HEK293 (cell line): ENCODE measurements around the gene FBXL4.

ENCODE experiments used
- CTCF ChIA-PET: fragments of 350-600 bp; formaldehyde crosslinking; extraction: SDS; loops from one replicate; lab custom pipeline; 2021; ENCODE audit warnings: antibody characterized with exemption; lab: Yijun Ruan, JAX
- POLR2A ChIA-PET: fragments of 300-600 bp; formaldehyde crosslinking; extraction: SDS; loops from one replicate; lab custom pipeline; 2020; ENCODE audit warnings: antibody characterized with exemption, inconsistent platforms; lab: Yijun Ruan, JAX
- H3K27ac ChIP-seq: fragments of 200-500 bp; sonication (Bioruptor generic); 2 replicates; pipeline ENCODE4 v1.5.1; 2014; ENCODE audit warnings: low read depth, low read length, control low read depth, inconsistent platforms; ENCODE audit errors: extremely low read depth
- H3K36me3 ChIP-seq, 2 experiments: fragments of 200-500 bp in 1 of 2; sonication (Bioruptor generic) in 1 of 2; 1 replicate in 1 of 2; 2 replicates in 1 of 2; pipeline ENCODE4 v1.5.1; 2014 to 2017; ENCODE audit warnings: inconsistent platforms in 2 of 2, low read length in 2 of 2; ENCODE audit not compliant: control insufficient read depth in 2 of 2, insufficient read depth in 1 of 2
- H3K4me1 ChIP-seq: fragments of 200-500 bp; sonication (Bioruptor generic); 2 replicates; pipeline ENCODE4 v1.5.1; 2014; ENCODE audit warnings: mild to moderate bottlenecking, low read length, inconsistent platforms; ENCODE audit not compliant: control insufficient read depth, insufficient read depth
- H3K4me3 ChIP-seq: 2 replicates; pipeline ENCODE4 v1.5.1; 2011; ENCODE audit warnings: low read depth, mild to moderate bottlenecking, control low read depth, low read length, moderate library complexity
- H3K9me3 ChIP-seq: fragments of 200-500 bp; sonication (Bioruptor generic); 2 replicates; pipeline ENCODE4 v1.5.1; 2014; ENCODE audit warnings: low read depth, low read length, inconsistent platforms; ENCODE audit not compliant: control insufficient read depth, insufficient read depth
- ELK4 ChIP-seq: IDR thresholded peaks from 2 replicates; pipeline ENCODE4 v1.6.1; 2011; ENCODE audit warnings: mild to moderate bottlenecking, low read depth, low read length, borderline replicate concordance
- FEZF1 ChIP-seq: fragments of 450-650 bp; formaldehyde crosslinking; IDR thresholded peaks from 2 replicates; pipeline ENCODE4 v1.5.1; 2016; ENCODE audit warnings: missing biosample characterization, missing genetic modification characterization
- KLF7 ChIP-seq: fragments of 450-650 bp; formaldehyde crosslinking; IDR thresholded peaks from 2 replicates; pipeline ENCODE4 v1.5.1; 2016; ENCODE audit warnings: missing biosample characterization, missing genetic modification characterization, borderline replicate concordance
- MYNN ChIP-seq: fragments of 450-650 bp; formaldehyde crosslinking; IDR thresholded peaks from 2 replicates; pipeline ENCODE4 v1.5.1; 2016; ENCODE audit warnings: missing biosample characterization, missing genetic modification characterization, borderline replicate concordance
- OSR2 ChIP-seq: fragments of 450-650 bp; formaldehyde crosslinking; IDR thresholded peaks from 2 replicates; pipeline ENCODE4 v1.5.1; 2016; ENCODE audit warnings: missing biosample characterization, missing genetic modification characterization
- PRDM1 ChIP-seq: fragments of 450-650 bp; formaldehyde crosslinking; IDR thresholded peaks from 2 replicates; pipeline ENCODE4; 2016; ENCODE audit warnings: missing biosample characterization, missing genetic modification characterization
- SP2 ChIP-seq: fragments of 450-650 bp; formaldehyde crosslinking; IDR thresholded peaks from 2 replicates; pipeline ENCODE4 v1.5.1; 2016; ENCODE audit warnings: missing biosample characterization, missing genetic modification characterization
- ZBTB48 ChIP-seq: fragments of 450-650 bp; formaldehyde crosslinking; IDR thresholded peaks from 2 replicates; pipeline ENCODE4 v1.5.1; 2016; ENCODE audit warnings: missing biosample characterization, missing genetic modification characterization
- ZEB2 ChIP-seq: fragments of 450-650 bp; formaldehyde crosslinking; IDR thresholded peaks from 2 replicates; pipeline ENCODE4 v1.5.1; 2016; ENCODE audit warnings: missing biosample characterization, missing genetic modification characterization
- ZFP69B ChIP-seq: fragments of 450-650 bp; formaldehyde crosslinking; IDR thresholded peaks from 2 replicates; pipeline ENCODE4 v1.5.1; 2016; ENCODE audit warnings: missing biosample characterization, missing genetic modification characterization
- ZNF394 ChIP-seq: fragments of 450-650 bp; formaldehyde crosslinking; IDR thresholded peaks from 2 replicates; pipeline ENCODE4 v1.5.1; 2016; ENCODE audit warnings: missing biosample characterization, missing genetic modification characterization, mild to moderate bottlenecking, moderate library complexity, borderline replicate concordance
- ZNF404 ChIP-seq: fragments of 450-650 bp; formaldehyde crosslinking; IDR thresholded peaks from 2 replicates; pipeline ENCODE4 v1.5.1; 2017; ENCODE audit warnings: missing biosample characterization, missing genetic modification characterization
- ZNF544 ChIP-seq: fragments of 450-650 bp; formaldehyde crosslinking; IDR thresholded peaks from 2 replicates; pipeline ENCODE4 v1.5.0; 2017; ENCODE audit warnings: missing biosample characterization, missing genetic modification characterization
- ZNF707 ChIP-seq: fragments of 450-650 bp; formaldehyde crosslinking; IDR thresholded peaks from 2 replicates; pipeline ENCODE4 v1.5.1; 2016; ENCODE audit warnings: missing biosample characterization, missing genetic modification characterization
- ZNF777 ChIP-seq: fragments of 450-650 bp; formaldehyde crosslinking; IDR thresholded peaks from 2 replicates; pipeline ENCODE4 v1.5.1; 2017; ENCODE audit warnings: missing biosample characterization, missing genetic modification characterization, borderline replicate concordance
- ZSCAN4 ChIP-seq: fragments of 450-650 bp; formaldehyde crosslinking; IDR thresholded peaks from 2 replicates; pipeline ENCODE4 v1.5.1; 2017; ENCODE audit warnings: missing biosample characterization, missing genetic modification characterization
- TF ChIP-seq, protein P1 (sequence below): fragments of 450-650 bp; IDR thresholded peaks from 2 replicates; pipeline ENCODE4 v1.5.1; 2018; ENCODE audit warnings: missing biosample characterization, mild to moderate bottlenecking, missing genetic modification characterization
- TF ChIP-seq, protein P2 (sequence below): fragments of 450-650 bp; formaldehyde crosslinking; IDR thresholded peaks from 2 replicates; pipeline ENCODE4 v1.5.1; 2016; ENCODE audit warnings: missing biosample characterization, missing genetic modification characterization
- TF ChIP-seq, protein P3 (sequence below): fragments of 450-650 bp; formaldehyde crosslinking; IDR thresholded peaks from 2 replicates; pipeline ENCODE4 v1.5.1; 2016; ENCODE audit warnings: missing biosample characterization, missing genetic modification characterization

FBXL4 gene

DNA sequence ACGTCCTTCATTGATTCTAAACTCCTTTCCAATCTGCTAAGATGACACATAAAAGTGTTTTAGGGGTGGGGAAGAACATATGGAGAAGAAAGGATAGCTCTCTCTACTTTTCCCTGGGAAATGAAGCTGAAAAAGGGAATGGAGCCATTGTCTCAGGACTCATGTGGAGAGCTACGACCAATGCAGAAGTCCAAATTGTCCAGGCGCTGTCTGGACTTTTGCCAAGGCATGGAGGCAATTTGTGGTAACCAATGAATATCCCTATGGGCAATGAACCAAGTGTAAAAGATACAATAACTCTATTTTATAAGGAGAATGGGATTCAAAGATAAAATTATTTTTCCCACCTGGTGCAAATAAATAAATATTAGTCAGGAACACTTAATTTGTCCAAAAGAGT, 16.1 kb downstream of the FBXL4 start (continued):
- TF ChIP-seq ELK4, result no peak

DNA sequence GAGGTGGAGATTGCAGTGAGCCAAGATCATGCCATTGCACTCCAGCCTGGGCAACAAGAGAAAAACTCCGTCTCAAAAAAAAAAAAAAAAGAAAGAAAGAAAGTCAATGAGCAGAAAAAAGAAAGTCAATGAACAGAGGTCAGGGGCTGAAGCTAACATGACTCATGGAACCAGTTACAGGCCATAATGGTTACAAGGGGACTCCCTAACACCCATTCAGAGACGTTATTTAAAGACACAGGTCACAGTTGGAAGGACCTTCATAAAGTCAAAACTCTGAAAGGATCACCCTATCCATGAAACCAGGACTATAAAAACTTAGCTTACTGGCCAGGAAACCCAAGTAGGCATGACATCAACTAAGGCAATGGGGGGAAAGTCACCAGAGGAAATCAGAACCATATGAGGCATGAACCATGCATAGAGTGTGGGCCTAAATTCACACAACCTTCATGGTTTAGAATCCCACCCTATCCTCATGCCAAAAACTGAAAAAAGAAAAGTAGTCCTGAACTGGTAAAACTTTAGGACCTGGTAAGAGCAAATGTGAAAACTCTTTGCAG, 18.2 kb downstream of the FBXL4 start:
- CTCF ChIA-PET, result interaction anchor here (0.7 kb wide), 1 partner anchor 54 kb away, joined by 3 read pairs; no protein-coding TSS in a partner anchor
- H3K36me3 ChIP-seq, result peaks cover 0 to 23% of the 10 kb centered on the region in 2 experiments; a peak in 1 of 3 replicates
- no peaks in the 10 kb centered on the region for H3K9me3 ChIP-seq
- no peak overlapping the region for H3K4me3 ChIP-seq
- no peak overlapping the region for H3K27ac ChIP-seq
- POLR2A ChIA-PET, result no interaction called here
- TF ChIP-seq ZFP69B (tag by site-specific recombination), result no peak
- TF ChIP-seq ZSCAN4, result no peak
- TF ChIP-seq ZNF777, result no peak
- TF ChIP-seq ZNF394 (tag by site-specific recombination), result no peak
- no peak for TF ChIP-seq ZNF544
- TF ChIP-seq ZEB2 (tag by site-specific recombination), result no peak
- no peak for TF ChIP-seq SP2 (tag by site-specific recombination)
- TF ChIP-seq, protein P1, sequence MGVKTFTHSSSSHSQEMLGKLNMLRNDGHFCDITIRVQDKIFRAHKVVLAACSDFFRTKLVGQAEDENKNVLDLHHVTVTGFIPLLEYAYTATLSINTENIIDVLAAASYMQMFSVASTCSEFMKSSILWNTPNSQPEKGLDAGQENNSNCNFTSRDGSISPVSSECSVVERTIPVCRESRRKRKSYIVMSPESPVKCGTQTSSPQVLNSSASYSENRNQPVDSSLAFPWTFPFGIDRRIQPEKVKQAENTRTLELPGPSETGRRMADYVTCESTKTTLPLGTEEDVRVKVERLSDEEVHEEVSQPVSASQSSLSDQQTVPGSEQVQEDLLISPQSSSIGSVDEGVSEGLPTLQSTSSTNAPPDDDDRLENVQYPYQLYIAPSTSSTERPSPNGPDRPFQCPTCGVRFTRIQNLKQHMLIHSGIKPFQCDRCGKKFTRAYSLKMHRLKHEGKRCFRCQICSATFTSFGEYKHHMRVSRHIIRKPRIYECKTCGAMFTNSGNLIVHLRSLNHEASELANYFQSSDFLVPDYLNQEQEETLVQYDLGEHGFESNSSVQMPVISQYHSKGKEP (tag by site-specific recombination), result no peak
- no peak for TF ChIP-seq FEZF1 (tag by site-specific recombination)
- TF ChIP-seq PRDM1 (tag by site-specific recombination), result no peak
- TF ChIP-seq MYNN, result no peak
- TF ChIP-seq ZBTB48 (tag by site-specific recombination), result no peak
- TF ChIP-seq KLF7, result no peak
- TF ChIP-seq OSR2 (tag by site-specific recombination), result no peak
- TF ChIP-seq, protein P2, sequence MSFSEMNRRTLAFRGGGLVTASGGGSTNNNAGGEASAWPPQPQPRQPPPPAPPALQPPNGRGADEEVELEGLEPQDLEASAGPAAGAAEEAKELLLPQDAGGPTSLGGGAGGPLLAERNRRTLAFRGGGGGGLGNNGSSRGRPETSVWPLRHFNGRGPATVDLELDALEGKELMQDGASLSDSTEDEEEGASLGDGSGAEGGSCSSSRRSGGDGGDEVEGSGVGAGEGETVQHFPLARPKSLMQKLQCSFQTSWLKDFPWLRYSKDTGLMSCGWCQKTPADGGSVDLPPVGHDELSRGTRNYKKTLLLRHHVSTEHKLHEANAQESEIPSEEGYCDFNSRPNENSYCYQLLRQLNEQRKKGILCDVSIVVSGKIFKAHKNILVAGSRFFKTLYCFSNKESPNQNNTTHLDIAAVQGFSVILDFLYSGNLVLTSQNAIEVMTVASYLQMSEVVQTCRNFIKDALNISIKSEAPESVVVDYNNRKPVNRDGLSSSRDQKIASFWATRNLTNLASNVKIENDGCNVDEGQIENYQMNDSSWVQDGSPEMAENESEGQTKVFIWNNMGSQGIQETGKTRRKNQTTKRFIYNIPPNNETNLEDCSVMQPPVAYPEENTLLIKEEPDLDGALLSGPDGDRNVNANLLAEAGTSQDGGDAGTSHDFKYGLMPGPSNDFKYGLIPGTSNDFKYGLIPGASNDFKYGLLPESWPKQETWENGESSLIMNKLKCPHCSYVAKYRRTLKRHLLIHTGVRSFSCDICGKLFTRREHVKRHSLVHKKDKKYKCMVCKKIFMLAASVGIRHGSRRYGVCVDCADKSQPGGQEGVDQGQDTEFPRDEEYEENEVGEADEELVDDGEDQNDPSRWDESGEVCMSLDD, result no peak
- TF ChIP-seq, protein P3, sequence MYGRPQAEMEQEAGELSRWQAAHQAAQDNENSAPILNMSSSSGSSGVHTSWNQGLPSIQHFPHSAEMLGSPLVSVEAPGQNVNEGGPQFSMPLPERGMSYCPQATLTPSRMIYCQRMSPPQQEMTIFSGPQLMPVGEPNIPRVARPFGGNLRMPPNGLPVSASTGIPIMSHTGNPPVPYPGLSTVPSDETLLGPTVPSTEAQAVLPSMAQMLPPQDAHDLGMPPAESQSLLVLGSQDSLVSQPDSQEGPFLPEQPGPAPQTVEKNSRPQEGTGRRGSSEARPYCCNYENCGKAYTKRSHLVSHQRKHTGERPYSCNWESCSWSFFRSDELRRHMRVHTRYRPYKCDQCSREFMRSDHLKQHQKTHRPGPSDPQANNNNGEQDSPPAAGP, result no peak
- no peak for TF ChIP-seq ZNF404
- no peak for TF ChIP-seq ZNF707 (tag by site-specific recombination)
- 0 out of 2 replicates have a peak, but pooled peaks cover 3% of the 10 kb centered on the region for H3K4me1 ChIP-seq
